GM21390 (cell line): Measurements from ENCODE around the gene HPN.

Source experiments
- ATAC-seq: cut with Tn5 transposase; IDR thresholded peaks from one replicate; pipeline ENCODE4 v1.9.1; 2021; ENCODE audit not compliant: unreplicated experiment

The HPN gene

DNA sequence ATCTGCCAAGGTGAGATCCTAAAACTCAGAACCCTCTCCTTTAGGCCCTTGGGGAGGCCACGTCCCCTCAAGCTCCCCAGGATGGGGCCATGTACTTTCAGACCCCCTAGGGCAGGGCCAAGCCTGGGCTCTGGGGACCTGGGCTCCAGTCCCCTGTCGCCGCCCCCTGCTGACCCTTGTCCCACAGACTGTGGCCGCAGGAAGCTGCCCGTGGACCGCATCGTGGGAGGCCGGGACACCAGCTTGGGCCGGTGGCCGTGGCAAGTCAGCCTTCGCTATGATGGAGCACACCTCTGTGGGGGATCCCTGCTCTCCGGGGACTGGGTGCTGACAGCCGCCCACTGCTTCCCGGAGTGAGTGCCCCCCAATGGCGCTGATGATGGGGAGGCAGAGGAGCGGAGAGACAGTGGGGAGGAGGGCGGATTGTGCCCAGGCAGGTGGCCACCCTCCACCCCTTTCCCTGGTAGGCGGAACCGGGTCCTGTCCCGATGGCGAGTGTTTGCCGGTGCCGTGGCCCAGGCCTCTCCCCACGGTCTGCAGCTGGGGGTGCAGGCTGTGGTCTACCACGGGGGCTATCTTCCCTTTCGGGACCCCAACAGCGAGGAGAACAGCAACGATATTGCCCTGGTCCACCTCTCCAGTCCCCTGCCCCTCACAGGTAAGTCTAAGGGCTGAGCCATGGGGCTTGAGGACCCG lies 18.8 kb downstream of the HPN start:
- no peak for ATAC-seq

DNA sequence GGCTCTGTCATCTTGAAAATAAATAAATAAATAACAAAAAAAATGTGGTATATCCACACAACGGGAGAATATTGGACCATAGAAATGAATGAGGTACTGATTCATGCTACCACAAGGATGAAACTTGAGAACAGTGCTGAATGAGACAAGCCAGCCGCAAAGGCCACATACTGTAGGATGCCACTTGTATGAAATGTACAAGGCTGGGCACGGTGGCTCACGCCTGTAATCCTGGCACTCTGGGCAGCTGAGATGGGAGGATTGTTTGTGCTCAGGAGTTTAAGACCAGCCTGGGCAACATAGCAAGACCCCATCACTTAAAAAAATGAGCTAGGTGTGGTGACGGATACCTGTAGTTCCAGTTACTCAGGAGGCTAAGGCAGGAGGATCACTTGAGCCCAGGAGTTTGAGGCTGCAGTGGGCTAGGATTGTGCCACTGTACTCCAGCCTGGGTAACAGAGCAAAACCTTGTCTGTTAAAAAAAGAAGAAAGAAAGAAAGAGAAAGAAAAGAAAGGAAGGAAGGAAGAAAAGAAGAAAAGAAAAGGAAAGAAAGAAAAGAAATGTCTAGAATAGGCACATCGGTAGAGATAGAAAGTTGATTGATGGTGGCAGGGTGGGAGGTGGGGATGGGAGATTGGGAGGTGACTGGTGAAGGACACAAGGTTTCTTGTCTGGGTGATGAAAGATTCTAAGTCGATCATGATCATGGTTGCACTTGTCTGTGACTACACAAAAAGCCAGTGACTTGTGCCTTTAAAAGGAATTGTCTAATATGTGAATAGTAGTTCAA lies 20.3 kb downstream of the HPN start:
- ATAC-seq = no peak

DNA sequence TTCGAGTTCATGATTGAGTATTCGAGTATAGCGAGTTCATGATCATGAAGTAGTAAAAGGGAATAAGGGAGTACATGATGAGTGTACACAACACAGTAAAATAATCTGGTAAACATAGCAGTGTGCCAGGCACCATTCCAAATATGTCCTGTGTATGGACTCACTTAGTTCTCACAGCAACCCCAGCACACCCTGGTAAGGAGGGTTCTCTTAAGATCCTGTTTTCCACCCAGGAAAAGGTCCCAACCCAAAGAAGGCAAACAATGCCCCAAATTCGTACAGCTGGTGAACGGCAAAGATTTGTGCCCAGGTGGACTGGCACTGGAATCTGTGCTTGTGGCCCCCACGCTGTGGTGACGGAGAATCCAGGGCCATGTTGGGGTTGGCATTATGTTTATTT lies 21.4 kb downstream of the HPN start:
- no peak for ATAC-seq

DNA sequence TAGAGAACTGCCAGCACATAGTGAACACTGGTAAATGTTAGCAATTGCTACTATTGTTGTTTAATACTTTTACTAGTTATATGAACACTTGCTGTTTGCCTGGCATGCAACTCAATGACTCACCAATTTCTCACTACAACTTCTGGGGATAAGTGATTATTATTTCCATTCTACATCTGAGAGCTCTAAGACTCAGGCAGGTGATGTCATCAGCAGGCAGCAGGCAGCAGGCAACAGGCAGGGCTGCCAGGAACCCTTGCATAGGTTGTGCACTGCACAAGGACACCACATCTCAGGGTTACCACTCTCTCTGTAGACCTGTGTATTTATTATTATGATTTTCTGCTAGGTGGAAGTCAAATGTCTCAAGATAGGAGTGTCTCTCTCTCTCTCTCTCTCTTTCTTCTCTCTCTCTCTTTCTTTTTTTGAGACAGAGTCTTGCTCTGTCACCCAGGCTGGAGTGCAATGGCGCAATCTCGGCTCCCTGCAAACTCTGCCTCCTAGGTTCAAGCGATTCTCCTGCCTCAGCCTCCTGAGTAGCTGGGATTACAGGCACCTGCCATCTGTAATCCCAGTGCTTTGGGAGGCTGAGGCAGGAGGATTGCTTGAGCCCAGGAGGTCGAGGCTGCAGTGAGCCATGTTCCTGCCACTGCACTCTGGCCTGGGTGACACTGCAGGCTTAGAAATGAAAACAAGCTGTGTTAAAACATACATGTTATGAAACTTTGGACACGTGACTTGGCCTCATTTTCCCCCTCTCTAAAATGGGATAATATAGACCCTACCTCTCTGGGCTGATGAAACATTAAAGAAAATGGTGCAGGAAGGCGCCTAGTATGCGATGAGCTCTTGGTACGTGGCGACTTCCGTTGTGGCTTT lies 22.7 kb downstream of the HPN start:
- no peak for ATAC-seq

DNA sequence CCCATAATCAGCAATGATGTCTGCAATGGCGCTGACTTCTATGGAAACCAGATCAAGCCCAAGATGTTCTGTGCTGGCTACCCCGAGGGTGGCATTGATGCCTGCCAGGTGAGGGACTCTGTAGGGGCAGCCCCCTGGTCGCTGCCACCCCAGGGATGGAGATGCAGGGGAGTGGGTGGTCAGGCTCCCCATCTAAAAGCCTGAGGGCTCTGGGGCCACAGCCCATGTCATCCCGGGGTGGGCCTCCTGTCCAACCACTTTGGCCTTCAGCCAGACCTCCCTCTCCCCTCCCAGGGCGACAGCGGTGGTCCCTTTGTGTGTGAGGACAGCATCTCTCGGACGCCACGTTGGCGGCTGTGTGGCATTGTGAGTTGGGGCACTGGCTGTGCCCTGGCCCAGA lies 24.1 kb downstream of the HPN start:
- ATAC-seq = no peak

GRCh38 chr19:35066121-35066520 lies 24.6 kb downstream of the HPN start:
- ATAC-seq = no peak

GRCh38 chr19:35066691-35067563 lies 25.4 kb downstream of the HPN start:
- peak; percentile 81 for ATAC-seq

DNA sequence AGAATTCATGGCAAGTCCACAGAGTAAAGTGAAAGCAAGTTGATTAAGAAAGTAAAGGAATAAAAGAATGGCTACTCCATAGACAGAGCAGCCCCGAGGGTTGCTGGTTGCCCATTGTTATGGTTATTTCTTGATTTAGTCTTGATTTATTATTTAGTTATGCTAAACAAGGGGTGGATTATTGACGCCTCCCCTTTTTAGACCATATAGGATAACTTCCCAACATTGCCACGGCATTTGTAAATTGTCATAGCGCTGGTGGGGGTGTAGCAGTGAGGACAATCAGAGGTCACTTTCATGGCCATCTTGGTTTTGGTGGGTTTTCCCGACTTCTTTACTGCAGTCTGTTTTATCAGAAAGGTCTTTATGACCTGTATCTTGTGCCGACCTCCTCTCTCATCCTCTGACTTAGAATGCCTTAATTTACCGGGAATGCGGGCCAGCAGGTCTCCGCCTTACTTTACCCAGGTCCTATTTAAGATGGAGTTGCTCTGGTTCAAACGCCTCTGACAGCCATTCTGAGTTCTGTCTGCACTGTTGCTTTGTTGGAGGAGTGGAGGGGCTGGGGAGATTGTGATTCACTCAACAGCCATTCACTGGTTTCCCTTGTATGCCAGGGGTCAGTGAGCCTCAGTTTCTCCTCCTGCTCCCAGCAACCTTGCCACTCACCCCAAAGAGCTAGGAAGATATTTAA lies 27.6 kb downstream of the HPN start:
- no peak for ATAC-seq

GRCh38 chr19:35069696-35070095 lies 28.2 kb downstream of the HPN start:
- no peak for ATAC-seq

DNA sequence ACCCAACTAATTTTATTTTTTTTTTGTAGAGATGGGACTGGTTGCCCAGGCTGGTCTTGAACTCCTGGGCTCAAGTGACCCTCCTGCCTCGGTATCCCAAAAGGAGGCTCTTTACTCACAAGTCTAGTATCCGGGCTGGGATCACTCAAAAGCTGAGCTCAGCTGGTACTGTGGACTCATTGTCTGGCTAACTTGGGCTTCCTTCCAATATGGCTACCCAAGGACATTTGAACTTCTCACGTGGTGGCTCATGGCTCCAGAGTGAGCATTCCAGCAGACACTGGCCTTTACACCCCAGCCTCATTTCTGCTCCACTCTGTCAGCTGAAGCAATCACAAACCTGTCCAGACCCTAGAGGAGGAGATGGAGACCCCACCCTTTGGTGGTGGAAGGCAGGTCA lies 28.9 kb downstream of the HPN start:
- no peak for ATAC-seq

- no peak for ATAC-seq
Observed at GRCh38 chr19:35073516-35073915, 32.0 kb downstream of the HPN start.

- ATAC-seq = no peak
Observed at GRCh38 chr19:35073941-35074340, 32.4 kb downstream of the HPN start.

DNA sequence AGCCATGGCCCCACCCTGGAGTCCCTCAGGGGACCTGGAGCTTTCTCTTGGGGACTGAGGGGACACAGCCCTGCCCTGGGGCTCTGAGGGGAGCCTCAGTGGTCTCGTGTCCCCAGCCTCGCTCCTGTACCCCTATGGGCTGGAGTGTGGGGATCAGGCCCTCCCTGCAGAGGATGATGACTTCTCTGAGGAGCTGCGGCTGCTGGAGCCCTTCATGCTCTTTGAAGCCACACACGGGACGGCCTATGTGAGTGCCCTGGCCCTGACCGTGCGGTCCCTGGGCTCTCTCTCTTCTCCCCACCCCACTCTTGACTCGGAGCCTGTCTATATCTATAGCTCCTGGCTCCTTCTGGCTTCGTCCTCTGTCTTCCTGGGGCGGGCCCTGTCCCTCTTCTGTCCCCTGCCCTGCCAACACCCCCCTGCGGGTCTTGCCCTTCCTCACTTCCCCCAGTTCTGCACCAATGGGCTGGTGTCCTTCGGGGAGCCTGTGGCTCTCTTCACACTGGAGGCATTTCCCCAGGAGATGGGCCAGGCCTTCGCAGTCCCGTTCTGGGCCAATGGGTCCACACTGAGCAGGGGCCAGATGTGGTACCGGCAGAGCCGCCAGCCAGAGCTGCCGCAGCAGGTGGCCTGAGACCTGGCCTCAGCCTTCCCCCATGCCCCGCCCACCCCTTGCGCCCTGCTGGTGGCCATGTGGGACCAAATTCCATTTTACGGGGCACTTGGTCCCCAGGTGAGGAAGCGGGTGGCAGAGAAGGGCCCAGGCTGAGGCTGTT lies 33.1 kb downstream of the HPN start:
- ATAC-seq = no peak

GRCh38 chr19:35075202-35076025 lies 33.9 kb downstream of the HPN start:
- no peak for ATAC-seq

GRCh38 chr19:35076026-35076370 lies 34.5 kb downstream of the HPN start:
- no peak for ATAC-seq

DNA sequence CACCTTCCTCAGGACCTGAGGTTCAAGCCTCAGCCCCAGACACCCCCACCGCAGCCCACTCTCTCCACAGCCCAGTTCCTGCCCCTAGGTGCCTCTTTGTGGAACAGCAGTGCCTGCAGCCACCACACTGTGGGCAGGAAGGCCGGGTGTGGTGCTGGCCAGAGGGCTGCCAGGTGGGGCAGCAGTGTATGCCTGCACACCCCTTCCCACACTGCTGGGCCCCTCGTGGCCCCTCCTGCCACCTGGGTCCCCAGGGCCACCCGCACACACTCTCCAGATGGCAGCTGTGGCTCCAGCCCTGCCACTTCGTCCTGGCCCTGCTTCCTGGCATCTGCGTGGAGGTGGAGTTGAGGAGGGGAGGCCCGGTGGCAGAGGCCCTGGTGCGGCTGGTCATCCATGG lies 35.1 kb downstream of the HPN start:
- no peak for ATAC-seq

- no peak for ATAC-seq
Observed at GRCh38 chr19:35077411-35078223, 36.1 kb downstream of the HPN start.

DNA sequence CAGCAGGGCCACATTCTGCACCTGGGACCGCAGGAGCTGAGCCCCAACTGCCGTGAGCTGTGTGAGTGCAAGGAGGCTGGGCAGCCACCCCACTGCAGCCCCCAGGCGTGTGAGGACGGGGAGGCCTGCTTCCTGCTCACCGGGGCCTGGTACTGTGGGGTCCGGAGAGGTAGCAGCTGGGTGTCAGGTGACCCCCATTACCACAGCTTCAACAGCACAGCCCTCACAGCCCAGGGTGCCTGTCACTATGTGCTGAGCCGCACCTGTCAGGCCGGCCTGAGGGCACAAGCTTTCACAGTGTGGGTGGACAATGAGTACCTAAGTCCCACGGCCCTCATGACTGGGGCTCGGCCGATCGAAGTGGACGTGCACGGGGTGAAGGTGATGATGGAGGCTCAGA lies 38.3 kb downstream of the HPN start:
- no peak for ATAC-seq
